Activated CD8-positive, alpha-beta memory T cell treated with anti-CD3 and anti-CD28 coated beads for 1 hour (primary cell): Measurements from ENCODE around the gene RASSF5.
"Not testable (repeated sequence)": the region's sequence is repeated elsewhere in the genome, so short reads cannot be mapped to it uniquely, and the experiment has no call there.

Experiments
- DNase-seq, 2 donors: peaks; one replicate each; pipeline ENCODE4 v3.0.0-alpha.2; 2020; ENCODE audit warnings: low read depth in 1 of 2; ENCODE audit errors: extremely low read depth in 1 of 2

Gene RASSF5

DNA sequence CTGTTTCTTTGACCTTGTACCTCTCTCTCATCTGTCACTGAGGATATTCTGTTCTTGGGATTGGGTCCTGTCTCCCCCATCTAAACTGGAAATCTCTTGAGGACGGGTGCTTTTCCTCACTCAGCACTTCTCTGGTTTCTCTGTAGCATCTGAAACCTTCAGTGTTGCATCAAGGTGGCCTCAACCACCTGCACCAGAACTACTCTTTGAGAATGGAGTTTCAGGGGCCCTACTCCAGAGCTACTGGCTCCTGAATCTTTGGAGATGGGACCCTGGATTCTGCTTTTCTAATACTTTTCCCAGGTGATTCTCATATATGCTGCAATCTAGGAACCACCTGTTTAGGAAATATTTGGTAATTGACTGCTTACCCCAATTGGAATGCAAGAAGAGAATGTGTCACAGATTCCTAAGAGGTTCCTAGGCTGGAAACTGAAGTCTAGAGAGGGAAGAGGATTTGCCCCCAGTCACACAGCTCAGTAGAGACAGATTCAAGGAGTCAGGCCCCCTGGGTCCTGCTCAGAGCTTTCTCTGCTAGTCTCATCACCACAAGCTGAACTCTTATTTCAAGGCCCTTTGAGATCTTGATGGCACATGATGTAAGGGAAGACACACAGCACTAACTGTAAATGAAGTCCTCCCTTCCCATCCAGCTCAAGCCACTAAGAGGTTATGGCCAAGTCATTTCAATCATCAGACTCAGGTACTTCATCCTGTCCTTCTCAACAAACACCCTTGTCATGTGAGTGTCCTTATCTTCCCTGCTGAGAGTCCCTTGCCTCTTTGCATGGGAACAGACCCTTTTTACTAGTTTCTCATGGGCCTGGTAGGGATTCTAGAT, 56.3 kb downstream of the RASSF5 start:
- DNase-seq: no peak

DNA sequence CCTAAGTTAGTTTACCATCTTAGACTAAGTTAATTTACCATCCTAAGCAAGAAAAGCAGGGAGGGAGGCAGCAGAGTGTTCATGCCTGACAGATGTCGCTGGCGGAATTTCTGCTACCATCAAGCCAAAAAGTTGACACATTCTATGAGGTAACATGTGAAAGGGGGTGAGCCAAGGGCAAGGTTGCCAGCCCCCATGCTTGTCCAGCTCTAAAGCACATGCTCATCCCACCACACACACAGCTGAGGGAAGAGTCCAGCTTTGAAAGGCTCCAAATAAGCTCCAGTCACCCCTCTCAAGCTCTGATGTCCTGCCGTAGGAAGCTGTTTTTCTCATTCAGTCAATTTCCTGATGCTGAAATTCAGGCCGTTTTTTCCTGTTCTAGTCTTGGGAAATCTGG, 58.7 kb downstream of the RASSF5 start:
- no peak for DNase-seq

DNA sequence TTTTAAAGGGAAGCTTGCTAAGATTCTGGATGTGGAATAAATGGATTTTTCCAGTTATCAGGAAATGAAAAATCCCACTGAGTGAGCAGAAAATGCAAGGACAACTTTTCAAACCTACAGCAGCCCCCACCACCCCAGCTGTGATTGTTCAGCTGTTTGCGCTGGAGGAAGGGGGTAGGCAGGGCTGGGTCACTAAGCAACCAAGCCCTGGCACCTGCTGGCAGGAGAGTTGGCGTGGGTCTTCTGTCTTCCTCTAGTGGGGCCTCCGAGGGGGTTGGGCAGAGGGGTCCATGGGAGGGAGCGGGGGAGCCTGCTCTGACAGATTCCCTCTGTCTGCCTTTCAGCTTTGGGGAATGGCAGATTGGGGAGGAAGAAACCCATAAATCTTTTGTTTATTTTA, 59.7 kb downstream of the RASSF5 start:
- no peak for DNase-seq

DNA sequence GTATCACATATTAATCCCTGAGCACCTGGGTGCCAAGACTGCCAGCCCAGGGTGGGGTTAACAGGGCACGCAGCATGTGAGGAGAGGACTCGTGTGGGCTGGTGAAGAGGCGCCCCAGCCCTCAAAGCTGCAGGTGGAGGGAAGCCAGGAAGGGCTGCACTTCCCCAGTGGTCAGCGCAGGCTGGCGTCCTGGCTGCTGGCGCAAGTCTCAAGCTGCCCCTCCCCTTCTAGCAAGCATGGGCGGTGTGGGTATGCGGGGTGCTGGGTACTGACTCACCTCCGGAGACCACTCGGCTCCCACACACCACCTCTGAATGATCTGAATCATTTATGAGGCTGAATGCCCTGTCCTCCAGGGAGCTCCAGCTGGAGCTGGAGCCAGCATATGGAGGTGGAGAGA, 60.9 kb downstream of the RASSF5 start:
- no peak for DNase-seq

DNA sequence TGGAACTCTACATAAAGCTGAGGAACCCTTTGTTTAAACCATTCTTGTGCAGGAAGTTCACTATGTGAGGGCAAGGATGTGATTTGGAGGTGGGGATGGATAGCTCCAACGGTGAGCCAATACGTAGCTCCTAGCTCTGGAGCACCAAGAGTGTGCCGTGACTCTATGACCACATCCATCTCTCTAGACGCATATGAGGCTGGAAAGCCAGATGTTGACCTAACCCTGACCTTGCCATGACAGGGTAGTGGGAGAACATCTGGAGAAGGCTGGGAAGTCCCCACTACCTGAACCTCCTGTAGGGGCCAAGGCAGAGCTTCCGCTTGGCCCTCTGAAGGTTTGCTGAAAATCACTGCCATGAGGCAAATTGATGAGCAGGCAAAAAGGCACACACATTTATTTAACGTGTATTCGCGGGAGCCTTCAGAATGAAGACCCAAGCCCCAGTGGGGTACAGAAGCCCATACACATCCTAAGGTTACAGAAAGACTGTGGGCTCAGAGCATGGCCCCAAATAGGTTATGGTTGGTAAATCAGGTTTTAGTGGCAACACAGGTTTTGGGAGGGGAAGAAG, 61.5 kb downstream of the RASSF5 start:
- DNase-seq: no peak

DNA sequence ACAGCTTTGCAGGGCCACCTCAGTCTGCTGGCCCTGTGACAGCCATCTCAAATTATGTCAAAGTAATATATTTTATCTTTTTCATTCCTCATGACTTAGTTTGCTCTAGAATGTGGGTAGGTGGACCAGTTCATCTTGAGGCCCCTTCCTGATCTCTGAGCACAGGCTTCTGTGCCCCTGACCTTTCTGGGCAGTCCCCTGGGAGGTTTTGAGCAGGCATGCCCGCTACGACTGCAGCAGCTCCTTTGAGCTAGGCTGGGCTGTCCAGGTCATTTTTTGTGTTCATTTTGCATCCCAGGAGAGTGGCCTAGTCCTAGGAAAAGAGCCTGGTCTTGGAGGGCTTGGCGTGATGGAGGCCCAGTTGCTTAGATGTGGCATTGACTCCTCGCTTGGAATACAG, 62.2 kb downstream of the RASSF5 start:
- no peak for DNase-seq

DNA sequence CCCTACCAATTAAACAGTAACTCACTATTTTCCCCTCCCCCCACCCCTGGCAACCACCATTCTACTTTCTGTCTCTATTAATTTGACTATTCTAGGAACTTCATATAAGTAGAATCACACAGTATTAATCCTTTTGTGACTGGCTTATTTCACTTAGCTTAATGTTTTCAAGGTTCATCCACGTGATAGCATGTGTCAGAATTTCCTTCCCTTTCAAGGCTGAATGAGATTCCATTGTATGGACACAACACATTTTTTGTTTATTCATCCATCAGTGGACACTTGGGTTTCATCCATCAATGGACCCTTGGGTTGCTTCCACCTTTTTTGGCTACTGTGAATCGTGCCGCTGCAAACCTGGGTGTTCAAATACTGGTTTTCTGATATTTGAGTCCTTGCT, 63.2 kb downstream of the RASSF5 start:
- DNase-seq: no peak

DNA sequence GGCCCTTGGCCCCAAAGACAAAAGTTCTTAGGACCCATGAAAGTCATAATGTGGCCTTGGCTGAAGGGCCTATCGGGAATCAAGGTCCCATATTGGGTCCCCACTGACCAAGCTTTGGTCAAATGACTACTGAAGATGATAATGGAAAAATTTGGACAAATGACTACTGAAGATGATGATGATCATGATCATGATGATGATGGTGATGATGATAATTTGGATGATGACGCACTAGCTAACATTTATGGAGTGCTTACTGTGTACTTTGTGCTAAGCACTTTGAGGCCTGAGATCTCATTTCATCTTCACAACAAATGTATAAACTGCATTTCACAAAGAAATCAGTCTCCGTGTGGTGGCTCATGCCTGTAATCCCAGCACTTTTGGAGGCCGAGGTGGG, 65.5 kb downstream of the RASSF5 start:
- no peak for DNase-seq

DNA sequence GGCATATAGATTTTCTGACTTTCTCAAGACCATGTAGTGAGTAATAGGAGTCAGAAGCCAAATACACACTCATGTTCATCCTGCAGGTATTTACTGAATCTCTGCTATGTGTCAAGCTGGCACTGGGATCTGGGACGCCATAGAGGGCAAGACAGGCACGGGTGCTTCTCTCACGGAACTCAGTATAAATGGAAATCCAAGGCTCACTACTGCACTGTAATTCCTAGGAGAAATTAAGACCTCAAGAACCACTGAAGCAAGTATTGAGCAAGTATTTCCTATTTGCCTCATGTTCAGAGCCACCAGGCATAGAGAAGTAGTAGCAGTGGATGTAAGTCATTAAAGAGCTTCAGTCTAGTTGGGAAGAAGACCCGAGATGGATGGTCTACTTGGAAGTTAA, 66.0 kb downstream of the RASSF5 start:
- no peak for DNase-seq

DNA sequence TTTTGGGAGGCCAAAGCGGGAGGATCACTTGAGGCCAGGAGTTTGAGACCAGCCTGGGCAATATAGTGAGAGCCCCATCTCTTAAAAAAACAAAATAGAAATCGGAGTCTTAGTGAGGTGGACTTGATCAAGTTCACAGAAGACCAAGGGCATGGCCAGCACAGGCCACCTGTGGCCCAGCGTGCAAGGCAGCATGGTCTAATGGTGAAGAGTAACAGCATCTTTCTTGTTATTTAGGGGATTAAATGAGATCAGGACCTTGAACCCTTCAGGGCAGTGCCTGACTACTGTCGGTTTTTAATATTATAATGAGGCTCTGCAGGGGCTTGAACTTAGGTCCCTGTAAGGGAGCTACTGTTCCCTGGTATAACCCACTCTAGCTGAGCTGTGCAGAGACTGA, 66.4 kb downstream of the RASSF5 start:
- no peak for DNase-seq

DNA sequence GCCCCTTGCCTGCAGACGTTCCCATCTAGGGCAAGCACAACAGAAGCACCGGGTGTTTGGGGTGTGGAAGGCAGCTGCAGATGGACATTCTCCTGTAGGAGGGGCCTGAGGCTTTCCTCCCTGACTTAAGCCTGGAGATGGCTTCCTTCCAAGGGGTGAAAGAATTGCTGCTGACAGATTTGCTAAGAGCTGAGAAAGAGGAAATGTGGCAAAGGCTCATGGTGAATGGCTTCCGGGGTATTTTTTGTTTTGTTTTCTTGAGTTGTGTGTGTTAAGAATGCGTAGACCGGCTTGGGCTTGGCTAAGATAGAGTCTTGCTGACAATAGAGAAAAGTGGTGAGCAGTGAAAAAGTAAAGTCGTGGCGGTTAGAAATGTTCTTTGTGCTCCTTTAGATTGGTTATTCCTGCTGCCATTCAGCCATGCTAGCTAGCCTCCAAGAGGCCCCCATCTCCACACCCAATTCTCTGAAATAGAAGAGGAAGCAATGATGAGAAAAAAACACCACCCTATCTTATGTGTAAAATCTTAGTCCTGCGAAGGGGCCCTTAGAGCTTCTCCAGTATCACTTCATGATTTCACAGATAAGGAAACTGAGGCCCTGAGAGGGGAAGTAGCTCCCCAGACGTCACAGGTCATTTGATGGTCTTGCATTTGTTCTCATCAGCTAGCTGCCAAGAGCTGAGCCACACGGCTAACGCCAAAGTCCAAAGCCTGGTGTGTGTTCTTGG, 68.0 kb downstream of the RASSF5 start:
- DNase-seq: no peak

DNA sequence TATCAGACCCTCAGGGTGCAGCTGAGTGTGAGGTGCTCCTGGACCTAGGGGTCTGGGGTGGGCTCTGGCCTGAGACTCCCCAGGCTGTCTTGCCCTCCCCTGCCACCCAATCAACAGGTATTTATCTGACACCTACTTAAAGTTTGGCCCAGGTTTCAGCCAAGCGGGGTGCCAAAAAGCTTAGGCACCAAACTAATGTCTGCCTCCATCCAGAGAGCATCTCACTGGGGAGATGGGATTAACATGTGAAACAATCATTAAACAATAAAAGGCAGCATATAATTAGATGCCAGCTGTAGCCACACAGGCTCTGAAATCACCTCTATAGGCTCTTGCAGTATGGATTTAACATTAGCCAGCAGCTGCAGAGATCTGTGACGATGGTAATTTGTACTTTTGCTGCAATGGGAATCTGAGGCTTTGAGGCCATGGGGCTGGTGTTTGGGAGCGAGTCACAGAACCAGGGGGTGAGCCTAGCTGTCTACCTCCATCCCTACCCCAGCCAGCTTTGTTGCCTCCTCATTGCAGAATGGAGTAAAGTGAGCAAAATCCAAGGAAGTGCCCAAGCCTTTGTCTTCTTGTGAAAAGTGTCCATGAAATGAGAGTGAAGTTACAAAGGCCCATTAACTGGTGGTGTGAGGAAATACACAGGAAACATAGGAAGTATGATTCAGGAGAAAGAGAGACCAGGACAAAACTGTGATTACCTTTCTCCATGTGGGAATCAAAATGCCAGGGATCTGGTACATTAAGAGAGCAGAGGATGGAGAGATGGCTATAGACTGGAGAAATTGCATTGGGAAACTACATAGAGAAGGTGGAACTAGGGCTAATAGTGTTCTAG, 68.8 kb downstream of the RASSF5 start:
- no peak for DNase-seq

DNA sequence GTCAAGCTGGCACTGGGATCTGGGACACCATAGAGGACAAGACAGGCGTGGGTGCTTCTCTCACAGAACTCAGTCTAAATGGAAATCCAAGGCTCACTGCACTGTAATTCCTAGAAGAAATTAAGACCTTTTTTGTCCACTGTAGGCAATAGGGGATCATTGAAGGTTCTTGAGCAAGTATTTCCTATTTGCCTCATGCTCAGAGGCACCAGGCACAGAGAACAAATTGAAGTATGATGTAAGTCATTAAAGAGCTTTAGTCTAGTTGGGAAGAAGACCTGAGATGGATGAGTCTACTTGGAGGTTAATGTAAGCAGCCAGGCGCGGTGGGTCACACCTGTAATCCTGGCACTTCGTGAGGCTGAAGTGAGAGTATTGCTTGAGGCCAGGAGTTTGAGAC, 70.3 kb downstream of the RASSF5 start:
- DNase-seq: no peak

DNA sequence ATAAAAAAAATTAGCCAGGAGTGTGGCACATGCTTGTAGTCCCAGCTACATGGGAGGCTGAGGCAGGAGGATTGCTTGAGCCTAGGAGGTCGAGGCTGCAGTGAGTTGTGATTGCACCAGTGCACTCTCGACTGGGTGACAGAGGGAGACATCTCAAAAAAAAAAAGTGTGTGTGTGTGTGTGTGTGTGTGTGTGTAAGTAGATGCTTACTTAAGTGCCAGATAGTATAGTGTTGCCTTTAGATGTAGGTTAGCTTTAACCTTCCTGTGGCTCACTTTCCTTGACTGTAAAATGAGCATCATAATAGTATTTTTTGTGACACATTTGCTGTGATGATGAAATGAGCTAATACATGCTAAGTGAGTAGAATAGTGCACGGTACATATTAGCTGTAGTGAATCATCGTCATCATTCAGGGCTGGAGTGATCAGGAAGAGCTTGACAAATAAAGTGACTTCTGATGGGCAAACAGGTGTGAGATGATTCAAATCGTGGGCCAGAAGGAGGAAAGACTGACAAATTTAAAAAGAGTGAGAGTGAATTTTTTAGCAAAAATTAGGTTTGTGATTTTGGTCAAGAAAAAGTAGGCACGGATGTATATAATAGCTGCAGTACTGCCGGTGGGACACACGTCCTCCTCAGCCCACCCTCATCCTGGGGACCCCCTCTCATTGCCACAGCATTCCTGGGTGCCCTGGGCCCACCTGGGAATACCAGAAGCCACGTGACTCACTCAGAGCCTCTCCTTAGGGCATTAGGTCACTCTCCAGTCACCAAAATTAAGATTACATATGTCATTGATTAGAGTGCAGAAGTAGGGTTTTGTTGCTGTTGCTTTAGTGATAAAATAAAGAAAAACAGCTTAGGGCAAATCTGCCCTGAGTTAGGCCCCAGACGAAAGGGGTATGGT, 71.0 kb downstream of the RASSF5 start:
- no peak for DNase-seq

DNA sequence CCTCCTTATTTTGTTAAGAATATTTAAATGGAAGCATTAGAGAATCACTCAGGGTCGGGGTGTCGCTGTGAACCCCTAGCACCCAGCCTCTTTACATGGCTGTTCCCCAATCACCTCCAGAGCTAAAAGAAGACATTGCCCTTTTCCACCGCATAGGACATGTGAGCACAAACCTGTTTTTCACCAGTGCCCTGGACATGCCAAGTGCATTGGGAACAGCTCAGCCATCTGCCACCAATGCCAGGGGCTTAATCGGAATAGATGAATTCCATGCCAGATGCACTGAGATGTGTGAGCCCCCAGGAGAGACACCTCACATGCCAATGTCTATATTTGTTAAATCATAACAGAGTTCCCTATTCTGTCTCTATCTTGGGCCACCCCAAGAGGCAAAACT, 71.6 kb downstream of the RASSF5 start:
- no peak for DNase-seq

DNA sequence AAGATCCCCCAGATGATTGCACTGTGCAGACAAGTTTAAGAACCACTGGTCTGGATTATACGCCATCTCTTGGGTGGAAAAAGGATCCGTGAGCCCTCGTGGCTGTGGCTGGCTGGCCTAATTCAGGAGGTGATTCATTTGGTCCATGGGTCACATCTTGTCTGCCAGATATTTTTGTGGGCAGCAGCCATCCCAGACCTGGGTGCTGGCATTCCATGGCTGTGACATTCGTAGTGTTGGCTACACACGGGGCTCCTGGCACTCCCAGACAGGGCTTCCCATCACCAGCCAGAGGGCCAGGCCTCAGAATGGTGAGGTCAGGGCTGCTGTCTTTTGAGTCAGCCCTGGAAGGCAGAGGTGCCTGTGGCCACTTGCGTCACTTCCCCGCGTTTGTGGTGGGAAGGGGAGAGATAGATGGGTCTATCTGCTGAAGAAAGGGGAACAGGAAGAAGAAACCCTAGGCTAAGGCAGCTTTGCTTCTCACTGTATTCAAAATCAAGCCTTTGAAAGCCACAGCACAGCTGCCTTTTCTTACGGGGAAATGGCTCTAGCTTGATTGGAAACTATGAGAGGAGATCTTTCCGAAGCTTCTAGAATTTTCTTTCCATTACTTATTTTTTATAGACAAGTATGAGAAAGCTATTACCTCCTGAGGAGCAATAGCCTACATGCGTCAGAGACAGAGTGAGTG, 72.6 kb downstream of the RASSF5 start:
- DNase-seq: peak; percentile 73 to 88

DNA sequence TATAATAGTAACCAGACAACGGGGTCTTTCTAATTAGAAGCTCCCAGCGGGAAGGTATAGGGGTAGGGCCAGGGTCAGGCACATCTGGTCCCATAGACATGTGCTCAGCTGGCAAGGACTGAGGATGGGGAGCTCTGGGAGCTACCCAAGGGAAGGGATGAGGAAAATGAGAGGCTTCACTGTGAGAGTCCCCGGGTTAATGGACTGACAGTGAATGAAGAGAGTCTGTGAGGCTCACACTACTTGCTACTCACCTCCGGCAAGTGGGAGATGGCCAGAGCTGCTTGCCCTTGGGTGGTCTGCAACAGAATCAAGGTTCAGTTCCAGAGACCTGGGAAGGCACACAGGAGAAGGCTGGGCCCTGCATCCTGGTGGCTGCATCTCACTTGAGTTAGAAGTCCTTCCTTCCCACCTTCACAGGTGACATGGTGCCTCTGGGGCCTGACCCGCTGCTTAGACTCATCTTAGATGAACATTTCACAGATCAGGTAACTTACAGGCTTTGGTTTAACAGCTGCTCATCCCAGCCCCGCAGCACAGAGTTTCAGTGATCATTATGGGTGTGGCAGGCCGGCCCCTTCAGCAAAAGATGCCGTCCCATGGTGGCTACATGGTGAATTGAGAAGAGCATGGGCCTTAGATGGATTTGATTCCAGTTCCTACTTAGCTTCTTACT, 73.2 kb downstream of the RASSF5 start:
- DNase-seq: no peak

DNA sequence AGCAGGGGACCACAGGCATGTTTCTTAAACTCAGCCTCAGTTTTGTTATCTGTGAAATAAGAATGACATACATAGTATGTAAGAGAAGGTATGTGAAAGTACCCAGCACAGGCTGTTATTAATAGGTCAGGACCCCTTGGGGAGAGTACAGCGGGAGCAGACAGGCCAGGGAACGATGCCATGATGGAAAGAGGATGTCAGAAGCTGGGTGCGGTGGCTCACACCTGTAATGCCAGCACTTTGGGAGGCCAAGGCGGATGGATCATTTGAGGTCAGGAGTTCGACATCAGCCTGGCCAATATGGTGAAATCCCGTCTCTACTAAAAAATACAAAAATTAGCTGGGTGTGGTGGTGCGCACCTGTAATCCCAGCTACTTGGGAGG, 73.8 kb downstream of the RASSF5 start:
- not testable (repeated sequence) for DNase-seq

DNA sequence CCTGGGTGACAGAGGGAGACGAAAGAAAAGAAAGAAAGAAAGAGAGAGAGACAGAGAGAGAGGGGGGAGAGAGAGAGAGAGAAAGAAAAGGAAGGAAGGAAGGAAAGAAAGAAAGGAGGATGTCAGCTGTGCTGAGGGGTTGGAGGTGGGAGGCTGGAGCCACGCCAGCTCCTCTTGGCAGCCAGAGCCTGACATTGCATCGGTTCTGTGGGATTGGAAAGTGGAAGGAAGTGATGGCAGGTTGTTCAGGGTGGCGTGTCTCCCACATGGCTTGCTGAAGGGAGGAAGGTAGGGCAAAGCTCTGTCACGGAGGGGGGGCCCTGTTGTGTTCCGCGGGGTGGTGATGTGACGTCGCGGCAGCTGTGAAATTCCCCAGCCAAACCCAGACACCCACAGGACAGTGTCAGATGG, 74.2 kb downstream of the RASSF5 start:
- DNase-seq: peak; percentile 58 to 73
